ENCODE measurements around the gene OR4F6. TPM values are rescaled to one million over a fixed set of nuclear protein-coding genes. Genes with fewer than 3 reads are reported as not detected.
"Not testable (repeated sequence)": the region's sequence is repeated elsewhere in the genome, so short reads cannot be mapped to it uniquely, and the experiment has no call there.

The OR4F6 gene
- polyA plus RNA-seq, 1 of the 3 experiments (the other 2 are of a cell fraction): not detected

DNA sequence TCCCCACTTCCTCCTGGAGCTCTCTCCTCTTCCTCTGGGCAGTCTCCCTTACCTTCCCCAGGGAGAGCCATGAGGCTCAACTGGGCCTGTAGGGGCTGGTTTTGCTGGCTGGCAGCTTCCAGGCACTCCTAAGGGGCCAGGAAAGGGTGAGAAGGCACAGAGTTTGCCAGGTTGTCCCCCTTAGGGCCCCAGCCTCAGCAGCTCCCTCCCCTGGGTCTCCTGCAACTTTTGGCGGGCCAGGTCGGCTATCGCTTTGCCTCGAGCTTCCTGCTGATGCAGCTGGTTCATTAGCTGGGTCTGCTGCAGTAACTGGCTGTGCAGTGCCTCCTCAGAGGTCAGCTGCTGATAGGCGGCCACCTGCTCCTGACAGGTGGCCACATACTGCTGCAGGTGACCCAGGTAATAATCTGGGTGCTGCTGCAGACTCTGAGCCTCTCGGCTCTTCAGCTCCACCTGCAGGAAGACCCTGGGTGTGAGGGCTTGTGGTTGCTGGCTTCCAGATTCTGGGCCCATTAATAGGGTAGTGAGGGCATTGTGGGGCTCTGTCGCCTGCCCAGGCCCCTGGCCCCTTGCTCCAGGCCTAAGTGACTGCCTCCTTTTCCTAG, 29.7 kb upstream of the OR4F6 start:
- POLR2A ChIA-PET: no interaction called here
- Histone ChIP-seq H3K27ac (ENCODE audit: low read depth in 2 of 2, low read length in 1 of 2) (no peak overlapping the region), H3F3A (replicated peaks; ENCODE audit: insufficient read depth) (no peaks in the 10 kb centered on the region), H3K9me2 (no peaks in the 10 kb centered on the region), H3K36me3 (replicated peaks in 1 of 2; ENCODE audit: control insufficient read depth in 1 of 2, insufficient read depth in 2 of 2, low read length in 1 of 2) (no peaks in the 10 kb centered on the region), H3K9me3 (no peaks in the 10 kb centered on the region), H3K79me2 (ENCODE audit: insufficient read depth) (no peaks in the 10 kb centered on the region), H3K27me3 (ENCODE audit: insufficient read depth) (peaks cover 13% of the 10 kb centered on the region; the same call in 1 of the 2 replicates), H3K4me1 (ENCODE audit: control insufficient read depth in 1 of 2, insufficient read depth in 2 of 2, low read depth in 1 of 2, low read length in 1 of 2) (no peaks in the 10 kb centered on the region), H2AFZ (ENCODE audit: low read depth) (no peak overlapping the region), H3K9ac (no peak overlapping the region), H3K4me3 (ENCODE audit: low read depth in 2 of 2, low read length in 1 of 2) (no peak overlapping the region), H4K20me1 (ENCODE audit: insufficient read depth) (no peaks in the 10 kb centered on the region), H3K4me2 (no peak overlapping the region)
- WGBS (ENCODE audit: low lambda C conversion rate): 14% methylated on average over 3 of the region's 7 CpGs
- DNase-seq: no peak
- no peak for TF ChIP-seq TCF12 (IDR thresholded peaks at IDR 0.05)
- TF ChIP-seq, protein P1, sequence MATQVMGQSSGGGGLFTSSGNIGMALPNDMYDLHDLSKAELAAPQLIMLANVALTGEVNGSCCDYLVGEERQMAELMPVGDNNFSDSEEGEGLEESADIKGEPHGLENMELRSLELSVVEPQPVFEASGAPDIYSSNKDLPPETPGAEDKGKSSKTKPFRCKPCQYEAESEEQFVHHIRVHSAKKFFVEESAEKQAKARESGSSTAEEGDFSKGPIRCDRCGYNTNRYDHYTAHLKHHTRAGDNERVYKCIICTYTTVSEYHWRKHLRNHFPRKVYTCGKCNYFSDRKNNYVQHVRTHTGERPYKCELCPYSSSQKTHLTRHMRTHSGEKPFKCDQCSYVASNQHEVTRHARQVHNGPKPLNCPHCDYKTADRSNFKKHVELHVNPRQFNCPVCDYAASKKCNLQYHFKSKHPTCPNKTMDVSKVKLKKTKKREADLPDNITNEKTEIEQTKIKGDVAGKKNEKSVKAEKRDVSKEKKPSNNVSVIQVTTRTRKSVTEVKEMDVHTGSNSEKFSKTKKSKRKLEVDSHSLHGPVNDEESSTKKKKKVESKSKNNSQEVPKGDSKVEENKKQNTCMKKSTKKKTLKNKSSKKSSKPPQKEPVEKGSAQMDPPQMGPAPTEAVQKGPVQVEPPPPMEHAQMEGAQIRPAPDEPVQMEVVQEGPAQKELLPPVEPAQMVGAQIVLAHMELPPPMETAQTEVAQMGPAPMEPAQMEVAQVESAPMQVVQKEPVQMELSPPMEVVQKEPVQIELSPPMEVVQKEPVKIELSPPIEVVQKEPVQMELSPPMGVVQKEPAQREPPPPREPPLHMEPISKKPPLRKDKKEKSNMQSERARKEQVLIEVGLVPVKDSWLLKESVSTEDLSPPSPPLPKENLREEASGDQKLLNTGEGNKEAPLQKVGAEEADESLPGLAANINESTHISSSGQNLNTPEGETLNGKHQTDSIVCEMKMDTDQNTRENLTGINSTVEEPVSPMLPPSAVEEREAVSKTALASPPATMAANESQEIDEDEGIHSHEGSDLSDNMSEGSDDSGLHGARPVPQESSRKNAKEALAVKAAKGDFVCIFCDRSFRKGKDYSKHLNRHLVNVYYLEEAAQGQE (IDR thresholded peaks at IDR 0.05; ENCODE audit: low read depth, low read length): no peak
- TF ChIP-seq MXI1 (IDR thresholded peaks at IDR 0.05; ENCODE audit: low read depth, low read length): no peak
- TF ChIP-seq CHD2 (IDR thresholded peaks at IDR 0.05; ENCODE audit: low read length, partially characterized antibody): no peak
- peak; percentile 16; the same call in 1 of the 2 replicates for TF ChIP-seq CTCF (IDR thresholded peaks at IDR 0.05)
- TF ChIP-seq YY1 (IDR thresholded peaks at IDR 0.05; ENCODE audit: low read depth): no peak
- TF ChIP-seq RCOR1 (IDR thresholded peaks at IDR 0.05; ENCODE audit: low read length): no peak
- TF ChIP-seq GABPA (IDR thresholded peaks at IDR 0.05; ENCODE audit: low read depth): no peak
- CTCF ChIA-PET: no interaction called here

DNA sequence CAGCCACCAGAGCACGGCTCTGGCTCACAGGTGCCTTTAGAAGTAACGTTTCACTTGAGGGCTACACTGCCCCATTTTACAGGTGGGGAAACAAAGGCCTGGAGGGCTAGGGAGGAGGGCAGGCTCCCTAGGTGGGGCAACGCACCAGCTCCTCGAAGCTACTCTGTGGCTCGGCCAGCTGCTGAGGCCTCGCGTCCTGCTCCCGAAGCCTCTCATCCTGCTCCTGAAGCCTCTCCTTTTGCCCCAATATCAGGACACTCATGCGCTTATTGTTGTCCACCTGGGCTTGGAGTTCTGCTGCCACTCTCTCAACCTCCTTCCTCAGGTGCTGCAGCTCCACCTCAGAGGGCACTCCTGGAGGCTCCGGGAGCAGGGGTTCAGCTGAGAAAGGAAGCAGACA, 28.2 kb upstream of the OR4F6 start:
- Histone ChIP-seq H2AFZ (ENCODE audit: low read depth) (no peak overlapping the region), H3K79me2 (ENCODE audit: insufficient read depth) (no peaks in the 10 kb centered on the region), H4K20me1 (ENCODE audit: insufficient read depth) (no peaks in the 10 kb centered on the region), H3K9me3 (no peaks in the 10 kb centered on the region), H3K9me2 (no peaks in the 10 kb centered on the region), H3K4me3 (ENCODE audit: low read depth in 2 of 2, low read length in 1 of 2) (no peak overlapping the region), H3K27ac (ENCODE audit: low read depth in 2 of 2, low read length in 1 of 2) (no peak overlapping the region), H3K27me3 (ENCODE audit: insufficient read depth) (peaks cover 13% of the 10 kb centered on the region; the same call in 1 of the 2 replicates), H3K4me2 (no peak overlapping the region), H3K9ac (no peak overlapping the region), H3K36me3 (replicated peaks in 1 of 2; ENCODE audit: control insufficient read depth in 1 of 2, insufficient read depth in 2 of 2, low read length in 1 of 2) (no peaks in the 10 kb centered on the region), H3K4me1 (ENCODE audit: control insufficient read depth in 1 of 2, insufficient read depth in 2 of 2, low read depth in 1 of 2, low read length in 1 of 2) (no peaks in the 10 kb centered on the region), H3F3A (replicated peaks; ENCODE audit: insufficient read depth) (no peaks in the 10 kb centered on the region)
- DNase-seq: no peak
- CTCF ChIA-PET: no interaction called here
- POLR2A ChIA-PET: no interaction called here
- WGBS (ENCODE audit: low lambda C conversion rate): 59% methylated on average over 9 of the region's 10 CpGs
- TF ChIP-seq POLR2AphosphoS5 (IDR thresholded peaks at IDR 0.05; ENCODE audit: low read depth, low read length) (no peak), MEF2A (IDR thresholded peaks at IDR 0.05; ENCODE audit: borderline replicate concordance, low read depth) (no peak), TEAD4 (IDR thresholded peaks at IDR 0.05; ENCODE audit: borderline replicate concordance, insufficient read depth) (no peak), USF1 (IDR thresholded peaks at IDR 0.05; ENCODE audit: borderline replicate concordance, low read depth) (no peak), SIN3A (IDR thresholded peaks at IDR 0.05; ENCODE audit: borderline replicate concordance, low read depth, low read length) (no peak), JUND (IDR thresholded peaks at IDR 0.05) (no peak)

DNA sequence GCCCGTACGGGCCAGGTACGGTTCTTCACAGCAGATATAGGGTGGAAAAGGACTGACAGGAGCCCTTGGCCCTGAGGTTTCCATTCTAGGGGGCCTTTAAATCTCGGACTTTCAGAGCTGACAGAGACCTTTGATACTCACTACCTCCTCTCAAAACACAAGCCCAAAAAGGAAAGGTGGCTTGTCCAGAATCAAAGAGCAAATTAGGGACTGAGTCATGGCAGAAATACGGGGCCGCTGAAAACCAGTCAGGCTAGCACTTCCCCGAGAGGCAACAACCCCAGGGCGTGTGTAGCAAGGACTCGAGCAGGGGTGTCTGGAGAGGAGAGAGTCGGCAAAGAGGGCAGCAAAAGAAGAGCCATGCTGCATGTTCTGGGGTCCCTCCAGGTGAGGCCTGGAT, 24.7 kb upstream of the OR4F6 start:
- H3K9me3 ChIP-seq; DNase-seq; H3K79me2 ChIP-seq (ENCODE audit: insufficient read depth); CTCF ChIA-PET; H3F3A ChIP-seq (replicated peaks; ENCODE audit: insufficient read depth); H3K27ac ChIP-seq (ENCODE audit: low read depth in 2 of 2, low read length in 1 of 2); H4K20me1 ChIP-seq (ENCODE audit: insufficient read depth); H3K36me3 ChIP-seq (replicated peaks in 1 of 2; ENCODE audit: control insufficient read depth in 1 of 2, insufficient read depth in 2 of 2, low read length in 1 of 2); H3K4me1 ChIP-seq (ENCODE audit: control insufficient read depth in 1 of 2, insufficient read depth in 2 of 2, low read depth in 1 of 2, low read length in 1 of 2); H3K9me2 ChIP-seq; H3K4me3 ChIP-seq (ENCODE audit: low read depth in 2 of 2, low read length in 1 of 2); H3K9ac ChIP-seq; POLR2A ChIA-PET; H3K4me2 ChIP-seq; H2AFZ ChIP-seq (ENCODE audit: low read depth): not testable (repeated sequence)
- 37% methylated on average over 10 of the region's 10 CpGs for WGBS (ENCODE audit: low lambda C conversion rate)
- peaks cover 13% of the 10 kb centered on the region; the same call in 1 of the 2 replicates for H3K27me3 ChIP-seq (ENCODE audit: insufficient read depth)

Data from SK-N-SH (cell line).